SK-N-SH (cell line): ENCODE data around the gene CAV1.

Experiments used
- CHD2 ChIP-seq: fragments of 150-350 bp; IDR thresholded peaks from 2 replicates; pipeline ENCODE4 v1.6.1; 2018; ENCODE audit warnings: low read length; ENCODE audit not compliant: partially characterized antibody
- CTCF ChIP-seq: fragments of 200-600 bp; sonication (generic); IDR thresholded peaks from 2 replicates; pipeline ENCODE4 v1.6.1; 2017; ENCODE audit warnings: antibody characterized with exemption, mild to moderate bottlenecking, moderate library complexity
- EP300 ChIP-seq, 2 experiments: IDR thresholded peaks; 2 replicates each; pipeline versions ENCODE4 v1.4.0 to v1.6.1; 2012; ENCODE audit warnings: borderline replicate concordance in 1 of 2, low read depth in 1 of 2, low read length in 1 of 2
- EZH2phosphoT487 ChIP-seq: fragments of 200-600 bp; sonication (generic); IDR thresholded peaks from 2 replicates; pipeline ENCODE4 v1.6.1; 2017; ENCODE audit warnings: low read depth, mixed run types, mild to moderate bottlenecking, antibody characterized with exemption, moderate library complexity, borderline replicate concordance
- JUND ChIP-seq: IDR thresholded peaks from 2 replicates; pipeline ENCODE4 v1.4.0; 2012
- MAX ChIP-seq: IDR thresholded peaks from 2 replicates; pipeline ENCODE4 v1.4.0; 2012; ENCODE audit warnings: low read depth
- NRF1 ChIP-seq: IDR thresholded peaks from 2 replicates; pipeline ENCODE4 v1.6.1; 2012; ENCODE audit warnings: low read depth, mild to moderate bottlenecking, low read length
- POLR2AphosphoS5 ChIP-seq: IDR thresholded peaks from 2 replicates; pipeline ENCODE4 v1.6.1; 2012; ENCODE audit warnings: low read depth, low read length
- RCOR1 ChIP-seq: fragments of 150-350 bp; IDR thresholded peaks from 2 replicates; pipeline ENCODE4 v1.6.1; 2017; ENCODE audit warnings: antibody characterized with exemption, low read length
- TAF1 ChIP-seq: IDR thresholded peaks from 2 replicates; pipeline ENCODE4 v1.6.1; 2012; ENCODE audit warnings: low read depth, mild to moderate bottlenecking, low read length, moderate library complexity, borderline replicate concordance

- no peak for TF ChIP-seq CTCF
- TF ChIP-seq EP300 (IDR thresholded peaks at IDR 0.05; ENCODE audit: borderline replicate concordance in 1 of 2, low read depth in 1 of 2, low read length in 1 of 2) = no peak
- 0 out of 2 replicates have a peak, but pooled peaks have one; percentile 1 for TF ChIP-seq JUND
- TF ChIP-seq NRF1 = no peak
- no peak for TF ChIP-seq CHD2
- no peak for TF ChIP-seq RCOR1
- TF ChIP-seq POLR2AphosphoS5 = peak; percentile 48; the same call in 1 of the 2 replicates
- no peak for TF ChIP-seq MAX
- TF ChIP-seq EZH2phosphoT487 = no peak
- no peak for TF ChIP-seq TAF1
Measured at GRCh38 chr7:116509982-116510579, 14.8 kb upstream of the CAV1 start.
